ENCODE results near the gene ST6GALNAC4. TPM values are rescaled to one million over a fixed set of nuclear protein-coding genes. Genes with fewer than 3 reads are reported as not detected.
A peak's percentile ranks its signal among the peaks of the same experiment; 100 is the strongest.

The ST6GALNAC4 gene
- total and polyA plus RNA-seq, 2 donors (not counting 1 experiment from before 2014, with no cell fraction given): 80.5 to 199 TPM

GRCh38 chr9:127943731-127944144 is 26.9 kb upstream of the ST6GALNAC4 start:
- H3K27me3 Mint-ChIP-seq: no peaks in the 10 kb centered on the region
- no peaks in the 10 kb centered on the region for H3K27me3 ChIP-seq (replicated peaks in 1 of 4; ENCODE audit: control extremely low read depth in 1 of 4, control insufficient read depth in 3 of 4, insufficient read depth in 4 of 4, low read length in 3 of 4)
- ChIA-PET CTCF (interaction anchor here (0.6 to 12.6 kb wide), 35 partner anchors 9 to 209 kb away, joined by 3 to 310 read pairs (median 6); partner anchors contain the start of genes EEIG1, NAIF1, SLC25A25 and TOR2A), POLR2A (interaction anchor here (0.5 to 2.4 kb wide), 7 partner anchors 36 to 183 kb away, joined by 3 to 15 read pairs (median 6); partner anchors contain the start of gene EEIG1)
- H4K20me1 ChIP-seq (ENCODE audit: control insufficient read depth, insufficient read depth, low read length, poor library complexity, severe bottlenecking): peaks cover 68% of the 10 kb centered on the region
- DNase-seq (peak; percentile 86), ATAC-seq (ENCODE audit: low read depth) (peak; percentile 88)
- peaks cover 0 to 70% of the 10 kb centered on the region in 2 experiments for H3K36me3 ChIP-seq (replicated peaks in 1 of 2; ENCODE audit: control extremely low read depth in 1 of 2, control insufficient read depth in 1 of 2, extremely low read depth in 1 of 2, insufficient read depth in 2 of 2, low read length in 1 of 2)
- no peak overlapping the region for H2AFZ ChIP-seq (ENCODE audit: insufficient read depth, low read depth, low read length, poor library complexity, severe bottlenecking)
- H3K27ac Mint-ChIP-seq: peak overlapping the region; percentile 76
- peak overlapping the region; percentile 36 for H3K4me2 ChIP-seq (replicated peaks; ENCODE audit: low read depth, low read length, poor library complexity, severe bottlenecking)
- peak; percentile 85 for TF ChIP-seq CTCF (IDR thresholded peaks at IDR 0.05)
- TF ChIP-seq EZH2 (IDR thresholded peaks at IDR 0.05; ENCODE audit: borderline replicate concordance, insufficient read depth, low read depth, low read length, poor library complexity, severe bottlenecking): no peak
- no peak overlapping the region for H3K4me3 ChIP-seq (ENCODE audit: control extremely low read depth in 1 of 5, extremely low read depth in 1 of 5, insufficient read depth in 1 of 5, low read depth in 2 of 5, low read length in 4 of 5)
- H3K27ac ChIP-seq (ENCODE audit: low read length in 2 of 2): peak overlapping the region; percentile 12 to 54
- intact Hi-C loops (cut with micrococcal nuclease): loop anchor here (1.0 to 2.0 kb wide), 3 partner anchors 37 to 174 kb away; partner anchors contain the start of gene EEIG1
- peaks cover 27% of the 10 kb centered on the region for H3K4me1 Mint-ChIP-seq
- H3K4me3 Mint-ChIP-seq: no peak overlapping the region
- peaks cover 19% of the 10 kb centered on the region for H3K79me2 ChIP-seq (ENCODE audit: control insufficient read depth, insufficient read depth, low read length)
- H3K9me3 ChIP-seq (ENCODE audit: control extremely low read depth in 1 of 3, control insufficient read depth in 2 of 3, insufficient read depth in 1 of 3, low read length in 2 of 3): no peaks in the 10 kb centered on the region
- no peak overlapping the region for H3K9ac ChIP-seq (ENCODE audit: low read length)
- peaks cover 17 to 18% of the 10 kb centered on the region in 2 donors for H3K4me1 ChIP-seq (ENCODE audit: control insufficient read depth in 2 of 2, insufficient read depth in 2 of 2, low read length in 2 of 2)
- WGBS (ENCODE audit: insufficient coverage): 42% methylated on average over 10 of the region's 13 CpGs
- no peaks in the 10 kb centered on the region for H3K9me3 Mint-ChIP-seq (ENCODE audit: insufficient read depth)

GRCh38 chr9:127943011-127943662 is 26.3 kb upstream of the ST6GALNAC4 start:
- H3K4me2 ChIP-seq (replicated peaks; ENCODE audit: low read depth, low read length, poor library complexity, severe bottlenecking): peak overlapping the region; percentile 36
- H3K79me2 ChIP-seq (ENCODE audit: control insufficient read depth, insufficient read depth, low read length): peaks cover 14% of the 10 kb centered on the region
- ATAC-seq (ENCODE audit: low read depth) (no peak), DNase-seq (peak; percentile 54)
- H3K27me3 Mint-ChIP-seq: no peaks in the 10 kb centered on the region
- POLR2A ChIA-PET: interaction anchor here (0.5 to 2.4 kb wide), 7 partner anchors 36 to 184 kb away, joined by 3 to 15 read pairs (median 6); partner anchors contain the start of gene EEIG1
- no peak overlapping the region for H3K4me3 ChIP-seq (ENCODE audit: control extremely low read depth in 1 of 5, extremely low read depth in 1 of 5, insufficient read depth in 1 of 5, low read depth in 2 of 5, low read length in 4 of 5)
- H4K20me1 ChIP-seq (ENCODE audit: control insufficient read depth, insufficient read depth, low read length, poor library complexity, severe bottlenecking): peaks cover 62% of the 10 kb centered on the region
- 68% methylated on average over 14 of the region's 14 CpGs for WGBS (ENCODE audit: insufficient coverage)
- no peak overlapping the region for H2AFZ ChIP-seq (ENCODE audit: insufficient read depth, low read depth, low read length, poor library complexity, severe bottlenecking)
- no peaks in the 10 kb centered on the region for H3K9me3 Mint-ChIP-seq (ENCODE audit: insufficient read depth)
- H3K27me3 ChIP-seq (replicated peaks in 1 of 4; ENCODE audit: control extremely low read depth in 1 of 4, control insufficient read depth in 3 of 4, insufficient read depth in 4 of 4, low read length in 3 of 4): no peaks in the 10 kb centered on the region
- H3K27ac ChIP-seq (ENCODE audit: low read length in 2 of 2): peak overlapping the region; percentile 40 to 54
- peaks cover 31% of the 10 kb centered on the region for H3K4me1 Mint-ChIP-seq
- no peak overlapping the region for H3K9ac ChIP-seq (ENCODE audit: low read length)
- H3K36me3 ChIP-seq (replicated peaks in 1 of 2; ENCODE audit: control extremely low read depth in 1 of 2, control insufficient read depth in 1 of 2, extremely low read depth in 1 of 2, insufficient read depth in 2 of 2, low read length in 1 of 2): peaks cover 0 to 64% of the 10 kb centered on the region in 2 experiments
- no peak for TF ChIP-seq CTCF (IDR thresholded peaks at IDR 0.05)
- no peak for TF ChIP-seq EZH2 (IDR thresholded peaks at IDR 0.05; ENCODE audit: borderline replicate concordance, insufficient read depth, low read depth, low read length, poor library complexity, severe bottlenecking)
- CTCF ChIA-PET: interaction anchor here (0.6 to 12.6 kb wide), 52 partner anchors 9 to 243 kb away, joined by 3 to 310 read pairs (median 5); partner anchors contain the start of genes EEIG1, NAIF1, PTGES2 and SLC25A25
- no peak overlapping the region for H3K4me3 Mint-ChIP-seq
- no peaks in the 10 kb centered on the region for H3K9me3 ChIP-seq (ENCODE audit: control extremely low read depth in 1 of 3, control insufficient read depth in 2 of 3, insufficient read depth in 1 of 3, low read length in 2 of 3)
- H3K27ac Mint-ChIP-seq: peak overlapping the region; percentile 76
- intact Hi-C loops (cut with micrococcal nuclease): loop anchor here (1.0 to 2.0 kb wide), 3 partner anchors 38 to 174 kb away; partner anchors contain the start of gene EEIG1
- peaks cover 20 to 23% of the 10 kb centered on the region in 2 donors for H3K4me1 ChIP-seq (ENCODE audit: control insufficient read depth in 2 of 2, insufficient read depth in 2 of 2, low read length in 2 of 2)

Measured in B cell (primary cell).